H9 (cell line): Measurements from ENCODE around the gene PLCL1. TPM values are rescaled to one million over a fixed set of nuclear protein-coding genes. Genes with fewer than 3 reads are reported as not detected.

Experiments used
- DNase-seq: peaks from one replicate; pipeline ENCODE4 v3.0.0-alpha.2; 2017
- H2AFZ ChIP-seq: one replicate; pipeline ENCODE4 v1.6.1; 2013; ENCODE audit warnings: mild to moderate bottlenecking, low read length, control low read depth, moderate library complexity
- H2AK5ac ChIP-seq: 2 replicates; pipeline ENCODE4 v1.6.1; 2013; ENCODE audit warnings: low read length, control low read depth, mixed read lengths; ENCODE audit not compliant: insufficient read length
- H2BK120ac ChIP-seq: one replicate; pipeline ENCODE4 v1.6.1; 2013; ENCODE audit warnings: low read depth, mild to moderate bottlenecking, low read length, control low read depth, inconsistent platforms; ENCODE audit not compliant: poor library complexity, severe bottlenecking
- H2BK12ac ChIP-seq: 2 replicates; pipeline ENCODE4 v1.6.1; 2013; ENCODE audit warnings: low read length, control low read depth, mixed read lengths, low read depth; ENCODE audit not compliant: insufficient read length
- H2BK15ac ChIP-seq: 2 replicates; pipeline ENCODE4 v1.6.1; 2013; ENCODE audit warnings: low read depth, low read length, control low read depth
- H2BK20ac ChIP-seq: one replicate; pipeline ENCODE4 v1.6.1; 2013; ENCODE audit warnings: low read depth, mild to moderate bottlenecking, low read length, control low read depth, inconsistent platforms; ENCODE audit not compliant: poor library complexity, severe bottlenecking
- H2BK5ac ChIP-seq: 2 replicates; pipeline ENCODE4 v1.6.1; 2013; ENCODE audit warnings: low read length, control low read depth, mixed read lengths; ENCODE audit not compliant: insufficient read length
- H3K14ac ChIP-seq: 2 replicates; pipeline ENCODE4 v1.6.1; 2013; ENCODE audit warnings: low read length, control low read depth; ENCODE audit not compliant: insufficient read depth
- H3K18ac ChIP-seq: 2 replicates; pipeline ENCODE4 v1.6.1; 2013; ENCODE audit warnings: low read depth, mild to moderate bottlenecking, mixed read lengths, low read length, control low read depth; ENCODE audit not compliant: insufficient read length
- H3K23ac ChIP-seq: 2 replicates; pipeline ENCODE4 v1.6.1; 2013; ENCODE audit warnings: low read length, control low read depth, mixed read lengths, low read depth; ENCODE audit not compliant: insufficient read length
- H3K23me2 ChIP-seq: 2 replicates; pipeline ENCODE4 v1.6.1; 2013; ENCODE audit warnings: low read depth, mild to moderate bottlenecking, mixed read lengths, low read length, control low read depth; ENCODE audit not compliant: insufficient read length, poor library complexity, severe bottlenecking
- H3K27ac ChIP-seq: 2 replicates; pipeline ENCODE4 v1.5.1; 2013; ENCODE audit warnings: low read length, control low read depth, mixed read lengths, low read depth; ENCODE audit not compliant: insufficient read length
- H3K27me3 ChIP-seq: 2 replicates; pipeline ENCODE4 v1.6.1; 2013; ENCODE audit warnings: low read length, control low read depth, inconsistent platforms; ENCODE audit not compliant: insufficient read depth
- H3K4ac ChIP-seq: 2 replicates; pipeline ENCODE4 v1.6.1; 2013; ENCODE audit warnings: low read depth, mild to moderate bottlenecking, control low read depth, inconsistent platforms, low read length, moderate library complexity
- H3K4me1 ChIP-seq: 2 replicates; pipeline ENCODE4 v1.6.1; 2013; ENCODE audit warnings: low read length, control low read depth, inconsistent platforms; ENCODE audit not compliant: insufficient read depth
- H3K4me2 ChIP-seq: 2 replicates; pipeline ENCODE4 v1.6.1; 2013; ENCODE audit warnings: low read length, control low read depth, mixed read lengths; ENCODE audit not compliant: insufficient read length, insufficient read depth
- H3K56ac ChIP-seq: 2 replicates; pipeline ENCODE4 v1.6.1; 2013; ENCODE audit warnings: low read depth, mild to moderate bottlenecking, mixed read lengths, low read length, control low read depth; ENCODE audit not compliant: insufficient read length
- H3K79me1 ChIP-seq: 2 replicates; pipeline ENCODE4 v1.6.1; 2013; ENCODE audit warnings: low read depth, mild to moderate bottlenecking, moderate library complexity, low read length, control low read depth, inconsistent platforms; ENCODE audit not compliant: insufficient read depth, poor library complexity, severe bottlenecking
- H3K79me2 ChIP-seq: 2 replicates; pipeline ENCODE4 v1.6.1; 2013; ENCODE audit warnings: low read length, control low read depth, inconsistent platforms; ENCODE audit not compliant: insufficient read depth
- H3K9ac ChIP-seq: 2 replicates; pipeline ENCODE4 v1.6.1; 2013; ENCODE audit warnings: low read length, control low read depth, mixed read lengths; ENCODE audit not compliant: insufficient read length; ENCODE audit errors: extremely low read depth
- H3K9me3 ChIP-seq: one replicate; pipeline ENCODE4 v1.6.1; 2013; ENCODE audit warnings: low read depth, low read length, inconsistent platforms; ENCODE audit not compliant: control insufficient read depth
- H3T11ph ChIP-seq: one replicate; pipeline ENCODE4 v1.6.1; 2013; ENCODE audit warnings: mild to moderate bottlenecking, low read length, control low read depth, inconsistent platforms
- H4K20me1 ChIP-seq: one replicate; pipeline ENCODE4 v1.6.1; 2013; ENCODE audit not compliant: control insufficient read depth, insufficient read length, insufficient read depth
- H4K5ac ChIP-seq: 2 replicates; pipeline ENCODE4 v1.6.1; 2013; ENCODE audit warnings: low read depth, mild to moderate bottlenecking, mixed read lengths, low read length, control low read depth; ENCODE audit not compliant: insufficient read length
- H4K8ac ChIP-seq: replicated peaks from 2 replicates; pipeline ENCODE4 v1.6.1; 2013; ENCODE audit warnings: low read length, control low read depth, mixed read lengths, low read depth; ENCODE audit not compliant: insufficient read length
- H4K91ac ChIP-seq: 2 replicates; pipeline ENCODE4 v1.6.1; 2013; ENCODE audit warnings: low read depth, mild to moderate bottlenecking, moderate library complexity, mixed read lengths, low read length, control low read depth; ENCODE audit not compliant: insufficient read length
- H3K27ac Mint-ChIP-seq, 3 experiments: 2 replicates in 2 of 3; 3 replicates in 1 of 3; pipeline ENCODE4 v1.8.0; 2020 to 2021; ENCODE audit warnings: mixed read lengths in 3 of 3, mild to moderate bottlenecking in 1 of 3, moderate library complexity in 1 of 3
- H3K27me3 Mint-ChIP-seq: 2 replicates; pipeline ENCODE4 v1.8.0; 2021; ENCODE audit warnings: low read depth, mild to moderate bottlenecking, moderate library complexity, mixed read lengths
- H3K36me3 Mint-ChIP-seq, 3 experiments: 2 replicates in 2 of 3; 3 replicates in 1 of 3; pipeline ENCODE4 v1.8.0; 2020 to 2021; ENCODE audit warnings: low read depth in 3 of 3, mixed read lengths in 3 of 3; ENCODE audit not compliant: insufficient read depth in 1 of 3
- H3K4me1 Mint-ChIP-seq, 2 experiments: 2 replicates each; pipeline ENCODE4 v1.8.0; 2020; ENCODE audit warnings: mixed read lengths in 2 of 2
- H3K4me3 Mint-ChIP-seq, 2 experiments: 2 replicates in 1 of 2; 3 replicates in 1 of 2; pipeline ENCODE4 v1.8.0; 2020 to 2021; ENCODE audit warnings: mild to moderate bottlenecking in 2 of 2, mixed read lengths in 2 of 2, moderate library complexity in 1 of 2
- H3K9me3 Mint-ChIP-seq, 2 experiments: 2 replicates in 1 of 2; 3 replicates in 1 of 2; pipeline ENCODE4 v1.8.0; 2020; ENCODE audit warnings: mild to moderate bottlenecking in 2 of 2, mixed read lengths in 2 of 2, moderate library complexity in 1 of 2
- CTCF ChIP-seq: fragments of 200-600 bp; sonication (generic); conservative IDR thresholded peaks from 3 replicates; pipeline ENCODE4 v1.8.0; 2021; ENCODE audit warnings: antibody characterized with exemption, mild to moderate bottlenecking
- WGBS: extraction: QIAGEN DNeasy Blood & Tissue Kit; methylation state at CpG from one replicate; pipeline ENCODE4 v1.1.7; 2013; ENCODE audit warnings: missing lambda C conversion rate, low lambda C conversion rate, mixed read lengths; ENCODE audit not compliant: insufficient read length; ENCODE audit errors: extremely low coverage; 5-methylcytosine and 5-hydroxymethylcytosine counted together
- total RNA-seq: library from RNA; stranded (reverse); gene quantifications from 2 replicates; pipeline ENCODE4 v1.2.1, GENCODE V29; 2021

Gene PLCL1
- total RNA-seq, 1 experiment from 2014 or later = 0.04 TPM

- no peak overlapping the region for H3K27ac ChIP-seq
- Mint-ChIP-seq H3K9me3 (no peaks in the 10 kb centered on the region), H3K27ac (no peak overlapping the region), H3K4me3 (no peak overlapping the region), H3K36me3 (no peaks in the 10 kb centered on the region), H3K27me3 (no peaks in the 10 kb centered on the region), H3K4me1 (no peaks in the 10 kb centered on the region)
- no peaks in the 10 kb centered on the region for H3K4me1 ChIP-seq
- no peak for DNase-seq
- no peak overlapping the region for H2BK5ac ChIP-seq
- no peak overlapping the region for H3K56ac ChIP-seq
- no CpG with 5 or more reads among the region's 2 CpGs for WGBS
- H4K5ac ChIP-seq = no peak overlapping the region
- no peak overlapping the region for H3K23ac ChIP-seq
- no peak overlapping the region for H3K9ac ChIP-seq
- H3T11ph ChIP-seq = no peak overlapping the region
- no peaks in the 10 kb centered on the region for H3K79me1 ChIP-seq
- no peak overlapping the region for H3K14ac ChIP-seq
- H2BK15ac ChIP-seq = no peak overlapping the region
- no peak overlapping the region for H2BK12ac ChIP-seq
- H2AFZ ChIP-seq = no peak overlapping the region
- H2BK20ac ChIP-seq = no peak overlapping the region
- no peak overlapping the region for H3K18ac ChIP-seq
- no peak overlapping the region for H3K4me2 ChIP-seq
- H2AK5ac ChIP-seq = no peak overlapping the region
- no peak overlapping the region for H4K91ac ChIP-seq
- no peaks in the 10 kb centered on the region for H3K79me2 ChIP-seq
- no peaks in the 10 kb centered on the region for H3K27me3 ChIP-seq
- H3K9me3 ChIP-seq = no peaks in the 10 kb centered on the region
- no peak for TF ChIP-seq CTCF
- no peaks in the 10 kb centered on the region for H3K23me2 ChIP-seq
- H2BK120ac ChIP-seq = no peak overlapping the region
- no peaks in the 10 kb centered on the region for H4K20me1 ChIP-seq
- no peak overlapping the region for H4K8ac ChIP-seq
- no peak overlapping the region for H3K4ac ChIP-seq
Observed at GRCh38 chr2:198136142-198136541, 331.7 kb downstream of the PLCL1 start.
